NCI-H2029 (cell line): Measurements from ENCODE around the gene UBXN10.

Experiments
- DNase-seq: peaks from one replicate; lab custom pipeline; 2025; lab: John Stamatoyannopoulos, UW

The UBXN10 gene

DNA sequence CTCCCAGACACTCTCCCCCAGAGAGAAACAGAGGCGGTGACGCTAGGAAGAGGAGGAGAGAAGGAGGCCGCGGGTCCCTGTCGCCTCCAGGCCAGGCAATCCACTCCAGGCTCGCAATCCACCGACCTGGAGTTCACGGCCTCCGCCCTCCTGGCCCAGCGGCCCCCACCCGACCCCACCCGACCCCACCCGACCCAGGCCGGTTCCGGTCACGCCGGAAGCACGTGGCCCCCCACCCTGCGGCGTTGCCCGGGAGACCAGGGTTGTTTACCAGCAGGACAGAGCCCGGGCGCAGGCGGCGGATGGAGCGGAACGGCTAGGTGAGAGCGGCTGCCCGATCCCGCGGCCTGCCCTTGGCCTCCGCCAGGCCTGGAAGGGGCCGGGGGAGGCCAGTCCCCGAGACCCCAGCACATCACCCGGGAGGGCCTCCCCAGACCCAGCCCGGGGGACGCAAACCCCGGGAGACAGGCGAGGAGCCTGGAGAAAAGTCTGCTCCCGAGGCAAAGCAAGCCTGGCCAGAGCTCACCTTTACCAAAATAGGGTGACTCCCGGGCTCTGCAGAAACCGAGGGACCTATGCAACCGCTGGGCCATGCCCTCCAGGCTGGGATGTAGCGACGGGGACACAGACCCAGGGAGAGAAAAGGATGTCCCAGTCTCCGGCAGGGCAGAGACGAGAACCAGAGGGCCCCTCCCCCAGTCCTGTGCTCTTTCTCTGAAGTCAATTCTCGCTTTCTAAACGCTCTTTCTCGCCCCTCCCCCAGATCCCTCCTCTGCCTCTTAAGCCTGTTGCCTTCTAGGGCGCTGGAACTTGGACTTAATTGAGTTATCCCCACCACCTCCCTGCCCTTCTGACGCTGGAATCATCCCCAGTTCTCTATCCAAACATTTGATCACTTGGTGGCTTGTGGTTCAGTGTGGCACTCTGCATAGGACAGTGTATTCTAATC, at the start of gene UBXN10, which contains the start of gene PLA2G2C:
UBXN10 (plus strand) TSS at position 263 of the 949 bp plus-strand sequence. CDS start 4,466 bp downstream, outside the sequence.
PLA2G2C (minus strand) TSS at position 685 of the 949 bp plus-strand sequence. CDS start 9,155 bp downstream, outside the sequence.
- no peak for DNase-seq

GRCh38 chr1:20136249-20136648, 49.6 kb upstream of the UBXN10 start:
- DNase-seq: no peak

DNA sequence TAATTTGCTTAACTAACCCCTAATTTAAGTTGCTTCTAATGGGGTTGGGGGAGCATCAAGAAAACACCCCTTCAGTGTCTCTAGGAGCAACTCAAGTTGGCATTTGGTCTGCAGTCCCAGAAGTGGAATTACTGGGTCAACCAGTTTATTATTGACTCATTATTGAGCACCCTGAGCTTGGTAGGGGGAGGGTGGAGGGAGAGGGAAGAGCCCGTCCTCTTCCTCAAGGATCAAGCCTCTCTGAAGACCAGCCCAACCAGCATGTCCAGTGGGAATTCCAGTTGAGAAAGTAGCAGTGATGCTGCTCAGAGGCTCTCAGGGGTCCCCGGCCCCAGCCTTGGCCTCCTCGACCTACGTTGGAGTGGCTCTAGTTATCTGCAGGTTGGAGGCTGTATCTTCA, 48.8 kb upstream of the UBXN10 start:
- DNase-seq: no peak

- DNase-seq: no peak
Observed at GRCh38 chr1:20137604-20138003, 48.3 kb upstream of the UBXN10 start.

DNA sequence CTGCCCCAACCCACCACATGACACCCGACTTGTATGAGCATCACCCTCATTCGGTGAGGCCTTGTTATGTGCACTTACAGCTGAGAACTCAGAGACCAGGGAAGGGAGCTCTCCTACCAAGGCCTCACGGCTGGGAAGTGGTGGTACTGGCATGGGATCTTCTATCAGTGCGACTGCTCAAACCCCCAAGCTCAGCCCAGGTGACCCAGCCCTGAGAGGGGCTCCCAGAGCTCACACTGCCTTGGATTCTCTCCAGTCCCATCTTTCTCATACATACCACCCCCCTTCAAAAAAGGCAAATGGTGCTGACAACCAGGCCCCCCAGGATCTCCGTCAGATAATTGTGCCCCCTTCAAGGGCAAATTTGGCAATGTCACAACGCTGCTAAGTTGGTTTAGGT, 47.5 kb upstream of the UBXN10 start:
- no peak for DNase-seq

DNA sequence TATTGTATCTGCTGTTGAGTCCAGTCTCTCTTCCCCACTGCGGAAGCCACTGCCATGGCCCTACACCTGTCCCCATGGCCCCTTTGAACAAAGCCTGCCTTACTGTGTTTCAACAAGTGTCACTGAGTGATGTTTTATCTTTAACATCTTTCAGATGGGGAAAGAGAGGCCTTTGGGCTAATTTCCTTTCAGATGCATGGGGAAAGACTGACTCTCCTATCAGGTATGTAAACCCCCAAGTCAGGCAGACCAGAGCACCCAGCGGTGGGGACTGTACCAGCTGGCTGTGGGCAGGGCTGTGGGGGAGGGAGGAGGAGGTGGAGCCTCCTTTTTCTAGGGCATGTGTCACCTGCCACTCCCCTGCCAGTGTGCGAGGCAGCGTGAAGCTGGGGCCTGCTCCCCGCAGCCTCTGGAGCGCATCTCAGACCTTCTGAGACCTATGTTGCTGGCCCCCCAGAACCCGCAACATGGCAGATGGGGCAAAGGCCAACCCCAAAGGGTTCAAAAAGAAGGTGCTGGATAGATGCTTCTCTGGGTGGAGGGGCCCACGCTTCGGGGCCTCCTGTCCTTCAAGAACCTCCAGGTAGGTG, 46.8 kb upstream of the UBXN10 start, which contains the start of gene PLA2G2F:
PLA2G2F (plus strand) TSS at position 363 of the 590 bp plus-strand sequence; CDS start at position 468, 105 bp downstream.
- no peak for DNase-seq

DNA sequence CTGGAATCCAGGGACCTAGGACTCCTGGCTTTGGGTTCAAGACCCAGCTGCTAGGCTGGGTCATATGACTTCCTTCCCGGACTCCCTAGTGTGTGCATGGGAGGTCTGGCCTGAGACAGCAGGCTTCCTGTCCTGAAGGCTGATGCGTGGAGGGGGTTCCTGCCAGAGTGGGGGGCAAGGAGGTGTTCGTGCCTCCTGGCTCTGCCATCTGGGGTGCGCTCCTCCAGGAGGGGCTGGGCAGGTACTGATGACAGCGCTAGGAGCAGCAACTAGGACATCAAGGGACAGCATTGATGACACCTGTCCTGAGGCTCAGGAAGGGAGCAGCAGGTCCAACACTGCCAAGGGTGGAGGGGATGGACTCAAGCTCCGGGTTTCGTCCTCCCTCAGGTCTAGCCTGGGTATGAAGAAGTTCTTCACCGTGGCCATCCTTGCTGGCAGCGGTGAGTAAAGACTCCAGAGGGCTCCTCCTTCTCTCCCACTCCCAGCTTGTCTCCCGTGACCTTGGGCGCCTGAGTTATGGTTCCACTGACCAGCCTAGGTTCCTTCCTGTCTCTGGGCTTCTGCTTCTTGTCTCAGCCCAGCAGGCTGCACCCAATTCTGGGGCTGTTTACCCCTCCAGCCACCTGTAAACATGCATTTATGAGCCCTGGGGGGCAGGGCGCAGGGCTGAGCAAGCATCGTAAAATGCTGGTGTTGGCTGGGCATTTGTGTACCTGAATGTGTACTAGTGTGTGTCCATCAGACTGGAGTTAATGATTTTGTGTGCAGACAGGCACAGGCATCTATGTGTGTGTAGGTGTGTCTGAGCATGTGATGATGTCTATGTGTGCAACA, 45.9 kb upstream of the UBXN10 start:
- no peak for DNase-seq

DNA sequence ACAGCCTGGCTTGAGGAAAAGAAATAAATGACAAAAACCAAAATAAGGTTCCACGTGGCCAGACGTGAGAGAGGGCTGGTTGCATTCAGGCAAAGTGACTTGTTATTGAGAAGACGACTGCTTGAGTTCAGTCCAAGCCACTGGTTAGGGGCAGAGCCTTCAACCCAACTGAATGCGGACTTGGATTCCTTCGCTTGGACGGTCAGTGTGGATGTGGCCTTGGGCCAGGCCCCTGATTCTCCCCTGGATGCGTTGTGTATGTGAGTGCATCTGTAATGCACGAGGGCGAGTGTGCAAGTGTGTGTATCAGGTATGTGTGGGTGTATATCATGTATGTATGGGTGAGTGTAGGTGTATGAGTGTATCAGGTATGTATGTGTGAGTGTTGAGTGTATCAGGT, 44.9 kb upstream of the UBXN10 start:
- DNase-seq: no peak

DNA sequence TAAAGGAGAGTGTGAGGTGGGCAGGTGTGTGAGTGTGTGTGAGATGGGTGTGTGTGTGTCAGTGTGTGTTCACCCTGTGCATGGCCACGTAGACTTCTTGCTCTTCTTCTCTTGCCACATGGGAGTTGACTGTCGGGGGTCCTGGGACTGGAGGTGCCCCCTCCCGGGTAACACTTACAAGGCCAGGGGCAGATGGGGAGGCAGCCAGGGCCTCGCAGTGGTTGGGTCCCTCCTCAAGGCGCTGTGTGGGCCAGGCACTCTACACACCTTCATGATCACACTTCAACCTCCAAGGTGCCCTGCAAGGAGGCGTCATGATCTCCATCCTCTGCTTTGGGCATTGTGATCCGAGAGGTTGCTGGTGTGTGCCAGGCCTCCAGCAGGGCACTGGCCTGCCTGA, 44.4 kb upstream of the UBXN10 start:
- DNase-seq: no peak

DNA sequence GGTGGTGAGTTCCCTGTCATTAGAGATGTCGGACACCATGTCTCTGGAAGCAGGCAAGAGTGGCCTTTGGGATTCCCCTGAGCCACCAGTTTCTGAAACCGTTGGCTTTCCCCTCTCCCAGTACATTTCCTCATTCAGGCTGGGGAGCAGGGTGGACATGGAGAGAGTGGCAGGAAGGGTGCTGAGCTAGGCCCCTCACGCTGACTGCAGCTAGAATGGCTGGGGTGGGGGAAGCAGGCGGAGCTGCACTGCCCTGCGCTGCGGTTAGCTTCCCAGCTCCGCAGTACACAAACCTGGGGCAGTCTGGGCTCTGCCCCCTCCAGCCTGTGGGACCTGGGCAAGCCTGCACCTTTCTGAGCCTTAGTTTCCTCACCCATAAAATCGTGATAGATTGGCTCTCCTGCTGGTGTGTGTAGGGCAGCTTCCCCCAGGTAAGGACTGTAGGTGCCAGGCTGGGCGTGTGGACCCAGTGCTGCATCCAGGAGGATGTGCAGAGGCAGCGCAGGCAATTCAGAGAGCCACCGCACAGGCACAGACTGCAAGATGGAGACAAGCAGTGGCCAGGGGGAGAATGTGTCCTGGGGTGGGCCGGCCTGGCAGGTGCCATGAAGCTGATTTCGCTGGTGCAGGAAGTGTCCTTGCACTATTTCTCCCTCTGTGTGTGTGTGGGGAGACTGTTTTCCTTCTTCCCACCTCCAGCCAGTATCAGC, 43.7 kb upstream of the UBXN10 start:
- DNase-seq: no peak

- no peak for DNase-seq
Observed at GRCh38 chr1:20143318-20143717, 42.6 kb upstream of the UBXN10 start.

DNA sequence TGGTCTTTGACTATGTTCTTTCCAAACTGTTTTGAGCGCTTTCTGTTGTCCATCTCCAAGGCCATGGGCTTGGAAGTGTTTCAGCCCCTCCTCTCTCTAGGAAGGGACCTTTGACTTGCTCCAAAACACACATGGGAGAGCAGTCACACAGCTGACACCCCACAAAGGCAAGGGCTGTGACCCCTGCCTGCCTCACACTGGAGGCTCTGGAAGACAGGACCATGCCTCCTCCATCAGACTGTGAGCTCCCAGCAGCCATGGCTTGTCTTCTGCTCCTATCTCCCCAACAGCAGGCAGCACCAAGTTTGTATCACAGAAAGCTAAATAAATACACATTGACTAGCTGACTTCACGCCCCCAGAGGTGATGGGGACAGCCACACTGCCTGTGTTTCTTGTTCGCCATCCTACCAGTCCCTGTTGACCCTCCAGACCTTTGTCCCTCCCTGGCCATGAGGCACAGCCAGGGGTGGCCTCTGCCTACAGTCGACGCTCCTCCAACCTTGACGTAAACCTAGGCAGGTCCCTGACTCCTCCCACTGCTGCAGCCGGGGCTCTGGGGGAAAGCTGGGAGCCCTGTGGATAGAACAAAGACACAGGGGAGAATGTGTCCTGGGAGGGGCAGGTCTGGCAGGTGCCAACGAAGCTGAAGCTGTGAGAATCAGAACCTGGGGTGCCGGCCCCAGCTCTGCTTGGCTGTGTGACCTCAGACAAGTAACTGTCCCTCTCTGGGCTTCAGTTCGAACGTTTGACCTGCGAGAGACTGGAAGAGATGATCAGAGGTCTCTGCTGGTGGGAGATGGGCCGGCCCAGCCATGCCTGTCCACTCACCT, 41.9 kb upstream of the UBXN10 start:
- DNase-seq: no peak

DNA sequence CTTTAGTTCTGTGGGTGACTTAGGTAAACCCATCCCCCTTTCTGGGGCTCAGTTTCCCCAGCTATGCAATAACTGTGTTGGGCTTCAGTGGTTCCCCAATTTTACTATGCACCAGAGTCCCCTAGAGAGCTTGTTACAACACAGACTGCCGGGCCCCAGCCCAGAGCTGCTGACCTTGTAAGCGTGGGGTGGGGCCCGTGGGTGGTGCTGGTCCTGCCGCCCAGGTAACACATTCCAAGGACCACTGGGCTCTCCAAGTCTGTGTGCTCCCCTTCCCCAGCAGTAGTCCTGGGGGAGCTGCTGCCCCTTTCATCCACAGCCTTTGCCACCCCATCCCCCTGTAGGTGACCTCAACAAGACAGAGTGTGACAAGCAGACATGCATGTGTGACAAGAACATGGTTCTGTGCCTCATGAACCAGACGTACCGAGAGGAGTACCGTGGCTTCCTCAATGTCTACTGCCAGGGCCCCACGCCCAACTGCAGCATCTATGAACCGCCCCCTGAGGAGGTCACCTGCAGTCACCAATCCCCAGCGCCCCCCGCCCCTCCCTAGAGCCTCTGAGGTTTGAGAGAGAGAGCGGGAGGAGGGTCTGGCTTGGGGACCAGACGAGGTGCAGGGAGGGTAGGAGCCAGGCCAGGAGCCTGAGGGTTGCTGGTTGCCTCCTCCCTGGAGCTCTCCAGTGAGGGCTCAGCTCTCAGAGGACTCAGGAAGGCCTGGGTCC, 37.9 kb upstream of the UBXN10 start:
- DNase-seq: no peak

DNA sequence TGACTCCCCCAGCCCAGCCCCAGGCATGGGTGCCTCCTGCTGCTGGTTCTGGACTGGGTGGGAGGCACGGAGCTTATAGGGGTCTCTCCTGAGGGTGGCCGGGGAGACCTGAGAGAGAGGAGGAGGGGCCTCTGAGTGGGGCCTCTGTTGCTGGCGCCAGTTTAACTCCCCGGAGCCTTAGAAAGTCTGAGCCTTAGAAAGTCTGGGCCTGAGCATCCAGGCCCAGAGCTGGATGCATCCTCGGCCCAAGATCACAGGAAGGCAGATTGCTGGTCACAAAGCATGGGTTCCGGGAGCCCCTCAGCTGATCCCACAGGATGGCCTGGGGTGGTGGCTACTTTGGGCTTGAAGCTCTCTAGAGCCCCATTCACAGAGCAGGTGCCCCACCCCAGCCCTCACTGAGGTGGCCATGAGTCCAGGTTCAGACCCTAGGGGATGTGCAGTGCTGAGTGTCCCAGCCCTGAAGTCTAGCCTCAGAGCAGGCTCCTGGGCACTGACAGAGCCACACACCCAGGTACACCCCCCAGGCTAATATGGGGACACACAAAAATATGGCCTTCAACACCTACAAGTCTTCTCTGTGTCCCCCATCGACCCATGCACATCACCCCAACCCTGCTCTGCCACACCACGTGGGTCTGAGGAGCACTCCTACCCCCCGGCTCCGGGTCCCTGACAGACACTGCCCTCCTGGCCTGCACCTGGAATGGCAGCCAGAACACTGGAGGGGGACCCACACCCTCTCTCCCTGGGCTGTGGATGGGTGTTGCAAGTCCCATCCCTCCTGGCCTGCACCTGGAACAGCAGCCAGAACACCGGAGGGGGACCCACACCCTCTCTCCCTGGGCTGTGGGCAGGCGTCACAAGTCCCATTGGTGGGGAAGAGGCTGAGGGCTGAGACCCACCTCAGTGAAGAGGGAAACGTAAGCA, 37.1 kb upstream of the UBXN10 start:
- DNase-seq: no peak

DNA sequence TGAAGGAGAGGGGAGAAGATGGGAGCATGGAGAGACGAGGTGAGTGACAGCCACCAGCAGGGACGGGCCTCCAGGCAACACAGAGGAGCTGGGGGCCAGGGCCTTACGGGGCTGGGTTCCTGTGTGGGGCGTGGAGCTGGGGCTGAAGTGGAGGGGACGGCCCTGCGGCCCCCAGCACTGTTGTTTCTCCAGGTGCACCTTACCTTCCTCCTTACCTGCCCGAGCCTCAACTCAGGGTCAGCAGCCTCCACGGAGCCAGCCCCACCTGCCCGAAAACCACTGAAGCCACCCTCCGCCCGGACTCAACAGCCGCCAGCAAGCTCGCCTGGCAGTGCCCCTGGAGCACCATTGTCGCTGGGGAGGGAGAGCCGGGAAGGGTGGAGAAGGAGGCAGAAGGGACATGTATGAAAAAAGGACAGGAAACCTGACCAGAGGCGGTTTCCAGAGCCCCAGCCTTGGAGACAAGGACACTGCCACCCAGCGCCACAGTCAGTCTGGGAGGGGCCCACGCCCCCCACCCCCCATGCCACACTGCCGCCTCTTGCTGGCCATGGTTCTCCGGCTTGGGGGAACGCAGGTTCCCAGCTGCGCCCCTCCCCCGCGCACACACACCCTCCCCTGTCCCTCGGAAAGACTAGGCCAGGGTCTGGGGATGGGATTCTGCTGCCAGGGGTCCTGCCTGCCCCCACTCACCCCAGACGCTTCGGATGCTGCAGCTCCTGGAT, 36.1 kb upstream of the UBXN10 start:
- no peak for DNase-seq

- DNase-seq: no peak
Observed at GRCh38 chr1:20150326-20150705, 35.6 kb upstream of the UBXN10 start.

DNA sequence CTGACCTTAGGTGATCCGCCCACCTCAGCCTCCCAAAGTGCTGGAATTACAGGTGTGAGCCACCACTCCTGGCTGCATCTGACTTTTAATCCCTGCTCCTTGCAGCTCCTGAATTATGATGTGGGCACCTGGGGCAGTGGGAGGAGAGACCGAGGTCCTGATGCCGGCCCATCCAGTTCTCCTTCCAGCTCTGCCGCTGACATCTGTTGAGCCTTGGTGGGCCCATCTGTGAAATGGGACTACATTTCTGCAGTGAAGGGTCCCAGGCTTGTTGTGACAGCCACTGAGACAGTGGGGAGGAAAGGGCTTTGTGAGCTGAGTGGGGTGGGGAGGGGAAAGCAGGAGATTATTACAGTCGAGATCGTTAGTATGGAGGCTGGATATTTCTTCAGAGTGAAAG, 34.9 kb upstream of the UBXN10 start:
- DNase-seq: no peak

GRCh38 chr1:20151906-20152598, 33.8 kb upstream of the UBXN10 start:
- DNase-seq: peak; percentile 32
